ENCODE data around the gene FIGN.
A peak's percentile ranks its signal among the peaks of the same experiment; 100 is the strongest.

Gene FIGN

DNA sequence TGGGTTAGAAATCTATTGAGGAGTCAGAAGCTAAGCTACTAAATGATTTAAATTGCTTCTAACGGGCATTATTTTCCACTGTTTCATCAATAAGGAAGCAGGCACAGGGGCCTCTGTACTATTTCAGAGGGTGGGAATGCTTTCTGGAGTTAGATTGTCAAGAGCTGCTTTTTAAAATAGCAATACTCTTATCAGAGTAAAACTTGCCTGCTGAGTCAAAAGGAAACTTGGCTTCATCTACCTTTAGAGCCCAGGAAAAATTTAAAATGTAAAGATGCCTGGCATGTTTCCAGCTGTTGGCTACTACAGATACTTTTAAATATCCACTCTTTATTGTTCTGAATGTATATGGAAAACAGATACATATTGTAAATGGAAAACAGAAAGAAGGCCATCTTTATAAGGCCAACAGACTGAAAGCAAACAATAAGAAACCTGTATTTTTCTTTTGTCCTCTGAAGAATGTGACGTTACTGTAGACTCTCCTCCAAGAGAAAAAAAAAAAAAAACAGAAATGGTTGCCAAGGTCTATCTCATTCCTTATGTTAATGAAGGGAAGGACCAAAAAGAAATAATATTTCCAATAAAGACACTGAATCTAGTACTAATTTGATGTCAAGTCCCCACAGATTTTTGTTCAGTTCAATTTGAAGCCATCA is 79.1 kb downstream of the FIGN start:
- TF ChIP-seq, protein P1, sequence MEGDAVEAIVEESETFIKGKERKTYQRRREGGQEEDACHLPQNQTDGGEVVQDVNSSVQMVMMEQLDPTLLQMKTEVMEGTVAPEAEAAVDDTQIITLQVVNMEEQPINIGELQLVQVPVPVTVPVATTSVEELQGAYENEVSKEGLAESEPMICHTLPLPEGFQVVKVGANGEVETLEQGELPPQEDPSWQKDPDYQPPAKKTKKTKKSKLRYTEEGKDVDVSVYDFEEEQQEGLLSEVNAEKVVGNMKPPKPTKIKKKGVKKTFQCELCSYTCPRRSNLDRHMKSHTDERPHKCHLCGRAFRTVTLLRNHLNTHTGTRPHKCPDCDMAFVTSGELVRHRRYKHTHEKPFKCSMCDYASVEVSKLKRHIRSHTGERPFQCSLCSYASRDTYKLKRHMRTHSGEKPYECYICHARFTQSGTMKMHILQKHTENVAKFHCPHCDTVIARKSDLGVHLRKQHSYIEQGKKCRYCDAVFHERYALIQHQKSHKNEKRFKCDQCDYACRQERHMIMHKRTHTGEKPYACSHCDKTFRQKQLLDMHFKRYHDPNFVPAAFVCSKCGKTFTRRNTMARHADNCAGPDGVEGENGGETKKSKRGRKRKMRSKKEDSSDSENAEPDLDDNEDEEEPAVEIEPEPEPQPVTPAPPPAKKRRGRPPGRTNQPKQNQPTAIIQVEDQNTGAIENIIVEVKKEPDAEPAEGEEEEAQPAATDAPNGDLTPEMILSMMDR (IDR thresholded peaks at IDR 0.05) = no peak

DNA sequence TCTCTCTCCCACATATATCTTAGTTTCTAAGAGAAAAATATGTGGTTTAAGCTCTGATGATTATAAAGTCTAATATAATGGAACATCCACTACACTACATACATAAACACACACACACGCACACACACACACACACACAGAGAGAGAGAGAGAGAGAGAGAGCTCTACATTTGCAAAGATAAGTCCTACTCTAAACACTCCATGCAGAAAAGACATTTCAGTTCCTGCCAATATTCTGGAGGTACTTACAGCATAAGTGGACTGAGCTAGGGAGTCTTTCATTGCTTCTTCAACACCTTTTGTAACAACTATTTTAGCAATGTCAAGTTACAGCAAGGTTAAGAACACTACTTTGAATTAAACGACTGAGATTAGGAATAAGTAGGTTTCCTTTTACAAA is 80.1 kb downstream of the FIGN start:
- intact Hi-C loops (cut with DNase I; ENCODE audit: low total_unique reads) = no loop called here
- peaks cover 0 to 59% (median 7%) of the 10 kb centered on the region in 4 donors for H3K4me1 ChIP-seq
- no peaks in the 10 kb centered on the region for H3K9me3 ChIP-seq
- TF ChIP-seq, protein P1 (IDR thresholded peaks at IDR 0.05) = no peak
- no peak for DNase-seq
- no peak overlapping the region for H3K4me3 ChIP-seq
- no peaks in the 10 kb centered on the region for H3K27me3 ChIP-seq
- H3K36me3 ChIP-seq = no peaks in the 10 kb centered on the region
- no peak overlapping the region for H3K27ac ChIP-seq

More for the DNA sequence above, 79.1 kb downstream of the FIGN start:
- Histone ChIP-seq H3K4me3 (no peak overlapping the region), H3K27me3 (no peaks in the 10 kb centered on the region), H3K9me3 (no peaks in the 10 kb centered on the region), H3K36me3 (no peaks in the 10 kb centered on the region), H3K4me1 (peaks cover 0 to 63% (median 7%) of the 10 kb centered on the region in 4 donors), H3K27ac (peak overlapping the region; percentile 8 to 44)
- intact Hi-C loops (cut with DNase I; ENCODE audit: low total_unique reads) = no loop called here
- DNase-seq = no peak

DNA sequence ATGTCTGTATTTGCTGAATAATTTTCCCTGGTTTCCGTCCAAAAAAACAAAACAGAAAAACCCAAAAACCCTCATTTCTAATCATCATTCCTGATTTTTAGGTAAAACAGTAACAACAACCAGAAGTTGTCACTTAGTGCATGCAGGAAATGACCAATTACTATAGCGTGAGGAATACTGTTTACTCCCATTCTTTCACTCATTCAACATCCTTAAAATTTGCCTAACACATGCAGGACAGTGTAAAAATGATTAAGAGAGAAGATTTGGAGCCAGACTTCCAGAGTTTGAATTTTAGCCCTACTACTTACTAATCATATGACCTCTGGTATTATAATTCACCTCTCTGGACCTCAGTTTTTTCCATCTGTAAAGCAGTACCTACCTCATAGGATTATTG is 83.1 kb downstream of the FIGN start:
- H3K36me3 ChIP-seq = no peaks in the 10 kb centered on the region
- no peaks in the 10 kb centered on the region for H3K9me3 ChIP-seq
- H3K4me3 ChIP-seq = no peak overlapping the region
- no peaks in the 10 kb centered on the region for H3K27me3 ChIP-seq
- H3K4me1 ChIP-seq = peaks cover 0 to 35% (median 5%) of the 10 kb centered on the region in 4 donors
- TF ChIP-seq, protein P1 (IDR thresholded peaks at IDR 0.05) = no peak
- intact Hi-C loops (cut with DNase I; ENCODE audit: low total_unique reads) = no loop called here
- H3K27ac ChIP-seq = no peak overlapping the region
- DNase-seq = no peak

DNA sequence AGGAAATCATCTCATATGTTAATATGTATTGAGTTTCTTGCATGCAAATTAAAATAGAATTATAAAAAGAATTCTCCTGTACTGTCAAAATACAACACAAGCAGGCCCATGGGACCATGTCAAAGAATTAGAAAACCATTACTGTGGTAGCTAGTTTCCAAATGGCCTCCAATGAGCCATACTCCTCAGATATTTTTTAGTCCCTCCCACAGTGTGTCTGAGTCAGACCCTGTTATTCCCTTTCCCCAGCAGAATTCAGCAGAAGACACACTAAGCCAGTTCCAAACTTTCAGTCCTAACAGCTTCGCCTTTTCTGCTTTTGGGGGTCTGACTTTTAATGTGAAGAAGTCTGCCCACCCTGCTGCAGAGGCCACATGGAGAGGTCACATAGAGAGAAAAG is 86.7 kb downstream of the FIGN start:
- Histone ChIP-seq H3K4me1 (peaks cover 0 to 14% (median 8%) of the 10 kb centered on the region in 4 donors), H3K27me3 (no peaks in the 10 kb centered on the region), H3K4me3 (no peak overlapping the region), H3K27ac (no peak overlapping the region), H3K36me3 (no peaks in the 10 kb centered on the region), H3K9me3 (no peaks in the 10 kb centered on the region)
- no peak for DNase-seq
- TF ChIP-seq, protein P1 (IDR thresholded peaks at IDR 0.05) = no peak
- intact Hi-C loops (cut with DNase I; ENCODE audit: low total_unique reads) = no loop called here

DNA sequence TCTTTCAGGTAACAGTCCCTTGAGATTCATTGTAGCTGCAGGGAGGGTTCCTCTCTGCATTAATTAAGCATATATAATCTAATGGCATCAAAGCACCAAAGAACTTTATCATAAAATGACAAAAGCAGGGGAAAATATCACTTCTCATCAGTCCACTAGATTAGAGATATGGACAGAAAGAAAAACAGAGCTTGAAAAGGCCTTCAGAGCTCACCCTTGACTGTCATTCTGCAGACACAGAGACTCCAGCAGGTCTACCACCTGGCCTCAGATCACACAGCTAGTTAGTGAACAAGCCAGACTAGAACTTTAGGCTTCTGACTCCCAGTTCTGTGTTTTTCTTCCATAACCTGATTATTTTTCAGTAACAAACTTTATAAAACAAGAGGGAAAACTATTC is 88.5 kb downstream of the FIGN start:
- no peaks in the 10 kb centered on the region for H3K36me3 ChIP-seq
- TF ChIP-seq, protein P1 (IDR thresholded peaks at IDR 0.05) = no peak
- no peak overlapping the region for H3K27ac ChIP-seq

More for the DNA sequence above, 88.5 kb downstream of the FIGN start:
- DNase-seq = no peak
- intact Hi-C loops (cut with DNase I; ENCODE audit: low total_unique reads) = no loop called here
- H3K9me3 ChIP-seq = no peaks in the 10 kb centered on the region
- H3K27me3 ChIP-seq = no peaks in the 10 kb centered on the region
- H3K4me3 ChIP-seq = no peak overlapping the region
- H3K4me1 ChIP-seq = peaks cover 0 to 16% (median 8%) of the 10 kb centered on the region in 4 donors
